ENCODE measurements around the gene KIAA1958. TPM values are rescaled to one million over a fixed set of nuclear protein-coding genes. Genes with fewer than 3 reads are reported as not detected.

Gene KIAA1958, protein sequence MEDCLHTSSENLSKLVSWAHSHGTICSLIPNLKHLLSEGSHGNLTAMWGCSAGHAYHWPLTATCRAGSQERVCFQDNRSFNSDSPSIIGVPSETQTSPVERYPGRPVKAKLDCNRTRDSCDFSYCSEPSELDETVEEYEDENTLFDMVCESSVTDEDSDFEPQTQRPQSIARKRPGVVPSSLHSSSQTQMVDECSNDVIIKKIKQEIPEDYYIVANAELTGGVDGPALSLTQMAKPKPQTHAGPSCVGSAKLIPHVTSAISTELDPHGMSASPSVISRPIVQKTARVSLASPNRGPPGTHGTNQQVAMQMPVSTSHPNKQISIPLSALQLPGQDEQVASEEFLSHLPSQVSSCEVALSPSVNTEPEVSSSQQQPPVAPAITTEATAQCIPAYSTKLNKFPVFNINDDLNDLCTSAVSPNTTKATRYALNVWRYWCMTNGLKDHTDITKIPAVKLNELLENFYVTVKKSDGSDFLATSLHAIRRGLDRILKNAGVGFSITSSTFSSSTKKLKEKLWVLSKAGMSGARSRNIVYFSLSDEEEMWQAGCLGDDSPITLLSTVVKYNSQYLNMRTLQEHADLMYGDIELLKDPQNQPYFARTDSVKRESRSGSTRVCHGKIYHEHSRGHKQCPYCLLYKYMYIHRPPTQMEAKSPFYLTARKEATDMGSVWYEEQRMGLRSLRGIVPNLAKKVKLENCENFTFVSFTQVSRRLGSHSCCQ
- total RNA-seq (1 to 10 TPM; 4.6 to 6.4 (median 6.2) TPM), total RNA-seq (2.8 to 17.2 (median 7.1) reads per million in 29 experiments)
- total RNA-seq (2013), result 2.2 TPM

DNA sequence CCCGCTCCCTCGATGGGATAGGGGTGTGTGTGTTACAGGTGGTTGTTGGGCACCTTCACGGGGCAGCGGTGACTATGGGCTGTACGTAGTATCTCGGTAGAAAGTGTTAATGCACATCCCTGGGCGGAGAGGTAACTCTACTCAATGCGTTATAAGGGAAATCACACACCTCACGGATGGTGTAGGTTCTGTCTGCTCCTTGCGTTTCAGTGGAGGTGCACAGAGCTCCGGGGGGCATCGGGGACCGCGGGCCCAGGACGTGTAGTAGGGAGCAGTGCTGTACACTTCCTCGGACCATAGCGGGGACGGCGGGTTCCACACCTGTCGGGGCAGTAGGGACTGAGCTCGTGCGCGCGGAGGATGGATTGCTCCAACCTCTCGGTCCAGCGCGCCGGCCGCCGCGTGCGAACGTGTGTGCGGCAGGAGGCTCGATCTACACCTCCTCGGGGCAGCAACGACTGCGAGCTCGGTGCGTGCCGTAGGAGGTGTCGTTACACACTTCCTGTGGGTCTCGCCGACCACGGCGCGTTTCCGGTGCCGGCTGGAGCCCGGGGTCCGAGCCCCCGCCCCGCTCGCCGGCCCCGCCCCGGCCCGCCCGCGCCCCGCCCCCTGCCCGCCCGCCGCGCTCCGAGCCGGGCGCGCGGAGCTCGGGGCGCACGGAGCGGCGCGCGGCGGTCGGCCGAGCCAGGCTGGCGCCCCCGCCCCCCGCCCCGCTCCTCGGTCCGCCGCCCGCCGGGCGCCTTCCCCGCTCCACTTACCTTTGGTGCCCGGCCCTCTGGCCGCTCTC is at the start of gene KIAA1958:
Gene KIAA1958, plus strand, starts transcription at position 607 of the 787 bp plus-strand sequence. CDS start 87,254 bp downstream, outside the sequence.
- H3K9me3 ChIP-seq, result no peaks in the 10 kb centered on the region
- peak within 1 kb of the TSS; percentile 85 to 96 for H3K27ac Mint-ChIP-seq
- ChIA-PET CTCF (interaction anchor here in 1 of 2 donors (1.1 kb wide), 1 partner anchor 231 kb away, joined by 4 read pairs; the partner anchor contains the start of gene INIP), POLR2A (interaction anchor here (0.6 to 0.7 kb wide), 3 partner anchors 29 to 237 kb away, joined by 4 to 8 read pairs (median 4); partner anchors contain the start of gene INIP (in 1 of the 2))
- H3K27me3 Mint-ChIP-seq, result no peaks in the 10 kb centered on the region
- H3K36me3 ChIP-seq (ENCODE audit: control insufficient read depth in 2 of 2, extremely low read depth in 1 of 2, insufficient read depth in 1 of 2, low read length in 1 of 2), result no peaks in the 10 kb centered on the region
- H3K4me1 Mint-ChIP-seq, result peaks cover 29 to 45% (median 38%) of the 10 kb centered on the region in 3 donors
- H3K9me3 Mint-ChIP-seq, result no peaks in the 10 kb centered on the region
- H3K27ac ChIP-seq (ENCODE audit: low read length), result peak within 1 kb of the TSS; percentile 60
- under 1% methylated on average over 75 of the region's 93 CpGs for WGBS (ENCODE audit: insufficient coverage)
- H3K27me3 ChIP-seq (replicated peaks in 1 of 2; ENCODE audit: control insufficient read depth in 2 of 2, extremely low read depth in 1 of 2, insufficient read depth in 2 of 2, low read length in 1 of 2), result no peaks in the 10 kb centered on the region
- ATAC-seq (replicated peaks in 1 of 4) (peak; percentile 84 to 90 (median 88)), DNase-seq (peak; percentile 43 to 86 (median 66))
- peak within 1 kb of the TSS; percentile 80 to 88 for H3K4me3 ChIP-seq (ENCODE audit: control insufficient read depth in 1 of 2, extremely low read depth in 1 of 2, low read length in 1 of 2)
- peak within 1 kb of the TSS; percentile 93 to 95 (median 95) for H3K4me3 Mint-ChIP-seq
- H3K4me1 ChIP-seq (ENCODE audit: control insufficient read depth in 1 of 2, extremely low read depth in 1 of 2, insufficient read depth in 2 of 2, low read length in 2 of 2), result peaks cover 5 to 18% of the 10 kb centered on the region in 2 experiments
- no peaks in the 10 kb centered on the region for H3K36me3 Mint-ChIP-seq

DNA sequence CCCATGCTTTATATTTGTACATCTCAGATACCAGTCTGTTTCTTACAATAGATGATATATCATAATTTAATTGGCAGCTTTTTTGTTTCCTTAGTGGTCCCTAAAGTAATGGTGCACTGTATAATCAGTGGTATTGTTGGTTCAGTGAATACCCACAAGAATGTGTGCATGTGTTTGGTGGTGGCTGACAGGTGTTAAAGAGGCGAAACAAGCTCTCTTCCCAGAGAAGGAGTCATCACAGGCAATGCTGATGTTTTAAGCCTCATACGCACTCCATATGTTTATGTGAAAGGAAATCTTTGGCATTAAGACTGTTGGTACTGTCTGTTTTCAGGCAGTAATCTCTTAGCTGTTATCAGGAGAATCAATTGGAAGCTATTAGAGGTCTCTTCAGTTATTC is 49.2 kb upstream of the KIAA1958 start:
- WGBS (ENCODE audit: insufficient coverage), result 100% methylated on average over 1 of the region's 2 CpGs
- H3K36me3 Mint-ChIP-seq, result peaks cover 12% of the 10 kb centered on the region
- H3K4me3 ChIP-seq (ENCODE audit: control insufficient read depth in 1 of 2, extremely low read depth in 1 of 2, low read length in 1 of 2), result no peak overlapping the region
- H3K36me3 ChIP-seq (ENCODE audit: control insufficient read depth in 2 of 2, extremely low read depth in 1 of 2, insufficient read depth in 1 of 2, low read length in 1 of 2), result no peaks in the 10 kb centered on the region
- DNase-seq, result no peak
- H3K4me1 Mint-ChIP-seq, result peaks cover 0 to 6% (median 0%) of the 10 kb centered on the region in 3 donors
- ChIA-PET CTCF (interaction anchor here in 1 of 2 donors (0.6 kb wide), 1 partner anchor 959 kb away, joined by 9 read pairs; no protein-coding TSS in a partner anchor), POLR2A (no interaction called here)
- H3K27ac ChIP-seq (ENCODE audit: low read length), result no peak overlapping the region
- no peak overlapping the region for H3K27ac Mint-ChIP-seq
- no peak overlapping the region for H3K4me3 Mint-ChIP-seq
- H3K9me3 Mint-ChIP-seq, result no peaks in the 10 kb centered on the region
- H3K27me3 Mint-ChIP-seq, result no peaks in the 10 kb centered on the region
- no peaks in the 10 kb centered on the region for H3K9me3 ChIP-seq
- no peak for ATAC-seq (replicated peaks in 1 of 4)
- no peaks in the 10 kb centered on the region for H3K4me1 ChIP-seq (ENCODE audit: control insufficient read depth in 1 of 2, extremely low read depth in 1 of 2, insufficient read depth in 2 of 2, low read length in 2 of 2)
- H3K27me3 ChIP-seq (replicated peaks in 1 of 2; ENCODE audit: control insufficient read depth in 2 of 2, extremely low read depth in 1 of 2, insufficient read depth in 2 of 2, low read length in 1 of 2), result no peaks in the 10 kb centered on the region

DNA sequence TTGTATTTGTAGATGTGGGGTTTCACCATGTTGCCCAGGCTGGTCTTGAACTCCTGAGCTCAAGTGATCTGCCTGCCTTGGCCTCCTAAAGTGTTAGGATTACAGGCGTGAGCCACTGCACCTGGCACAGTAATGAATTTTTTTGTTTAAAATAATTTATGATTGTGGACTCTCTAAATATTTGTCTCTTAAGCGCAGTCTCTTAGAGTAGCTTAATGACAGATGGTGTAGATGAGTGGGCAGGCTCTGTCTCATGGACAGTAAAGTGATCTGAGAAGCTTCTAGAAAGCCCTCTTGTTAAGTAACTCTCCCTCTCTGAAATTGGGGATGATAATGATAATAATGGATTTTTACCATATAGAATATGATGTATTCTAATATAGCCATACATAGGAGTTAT is 47.5 kb upstream of the KIAA1958 start:
- H3K4me3 ChIP-seq (ENCODE audit: control insufficient read depth in 1 of 2, extremely low read depth in 1 of 2, low read length in 1 of 2), result no peak overlapping the region
- H3K9me3 ChIP-seq, result no peaks in the 10 kb centered on the region
- CTCF ChIA-PET, result interaction anchor here (0.7 to 0.8 kb wide), 3 partner anchors 10 to 194 kb away, joined by 3 to 4 read pairs (median 3); no protein-coding TSS in a partner anchor
- H3K27me3 ChIP-seq (replicated peaks in 1 of 2; ENCODE audit: control insufficient read depth in 2 of 2, extremely low read depth in 1 of 2, insufficient read depth in 2 of 2, low read length in 1 of 2), result no peaks in the 10 kb centered on the region
- Mint-ChIP-seq H3K27ac (no peak overlapping the region), H3K36me3 (peaks cover 5% of the 10 kb centered on the region), H3K9me3 (no peaks in the 10 kb centered on the region), H3K4me3 (no peak overlapping the region), H3K4me1 (peaks cover 0 to 5% (median 0%) of the 10 kb centered on the region in 3 donors), H3K27me3 (no peaks in the 10 kb centered on the region)
- ATAC-seq (replicated peaks in 1 of 4) (no peak), DNase-seq (no peak)
- H3K36me3 ChIP-seq (ENCODE audit: control insufficient read depth in 2 of 2, extremely low read depth in 1 of 2, insufficient read depth in 1 of 2, low read length in 1 of 2), result no peaks in the 10 kb centered on the region
- no peak overlapping the region for H3K27ac ChIP-seq (ENCODE audit: low read length)
- no peaks in the 10 kb centered on the region for H3K4me1 ChIP-seq (ENCODE audit: control insufficient read depth in 1 of 2, extremely low read depth in 1 of 2, insufficient read depth in 2 of 2, low read length in 2 of 2)
- POLR2A ChIA-PET, result interaction anchor here in 1 of 2 donors (0.5 kb wide), 1 partner anchor 53 kb away, joined by 4 read pairs; no protein-coding TSS in a partner anchor
- no CpG with 5 or more reads among the region's 2 CpGs for WGBS (ENCODE audit: insufficient coverage)

DNA sequence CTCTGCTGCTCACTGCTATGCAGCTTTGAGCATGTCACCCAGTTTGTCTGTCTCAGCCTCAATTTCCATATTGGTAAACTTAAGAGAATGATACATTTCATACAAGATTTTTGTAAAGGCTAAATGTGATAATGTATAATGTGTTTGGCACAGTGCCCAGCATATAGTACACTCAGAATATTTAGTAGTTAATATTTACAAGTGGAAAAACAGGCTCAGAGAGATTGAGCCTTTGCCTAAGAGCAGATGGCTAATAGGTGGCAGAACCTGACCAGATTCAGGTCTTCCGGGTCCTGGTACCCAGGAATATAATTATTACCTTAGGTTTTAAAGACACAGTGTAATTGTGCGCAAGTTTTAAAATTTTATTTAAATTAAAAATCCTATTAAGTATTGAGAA is 46.8 kb upstream of the KIAA1958 start:
- ATAC-seq (replicated peaks in 1 of 4), result no peak
- Mint-ChIP-seq H3K27ac (no peak overlapping the region), H3K9me3 (no peaks in the 10 kb centered on the region), H3K4me1 (no peaks in the 10 kb centered on the region), H3K36me3 (peaks cover 5% of the 10 kb centered on the region), H3K4me3 (no peak overlapping the region), H3K27me3 (no peaks in the 10 kb centered on the region)
- no peak overlapping the region for H3K4me3 ChIP-seq (ENCODE audit: control insufficient read depth in 1 of 2, extremely low read depth in 1 of 2, low read length in 1 of 2)
- H3K36me3 ChIP-seq (ENCODE audit: control insufficient read depth in 2 of 2, extremely low read depth in 1 of 2, insufficient read depth in 1 of 2, low read length in 1 of 2), result no peaks in the 10 kb centered on the region
- no CpG with 5 or more reads among the region's 2 CpGs for WGBS (ENCODE audit: insufficient coverage)
- no peaks in the 10 kb centered on the region for H3K9me3 ChIP-seq
- no peaks in the 10 kb centered on the region for H3K27me3 ChIP-seq (replicated peaks in 1 of 2; ENCODE audit: control insufficient read depth in 2 of 2, extremely low read depth in 1 of 2, insufficient read depth in 2 of 2, low read length in 1 of 2)
- no peak for DNase-seq
- ChIA-PET POLR2A (interaction anchor here in 1 of 2 donors (0.5 kb wide), 1 partner anchor 53 kb away, joined by 4 read pairs; no protein-coding TSS in a partner anchor), CTCF (interaction anchor here in 1 of 2 donors (0.7 kb wide), 2 partner anchors 65 to 195 kb away, joined by 3 read pairs; no protein-coding TSS in a partner anchor)
- H3K27ac ChIP-seq (ENCODE audit: low read length), result no peak overlapping the region
- H3K4me1 ChIP-seq (ENCODE audit: control insufficient read depth in 1 of 2, extremely low read depth in 1 of 2, insufficient read depth in 2 of 2, low read length in 2 of 2), result no peaks in the 10 kb centered on the region

DNA sequence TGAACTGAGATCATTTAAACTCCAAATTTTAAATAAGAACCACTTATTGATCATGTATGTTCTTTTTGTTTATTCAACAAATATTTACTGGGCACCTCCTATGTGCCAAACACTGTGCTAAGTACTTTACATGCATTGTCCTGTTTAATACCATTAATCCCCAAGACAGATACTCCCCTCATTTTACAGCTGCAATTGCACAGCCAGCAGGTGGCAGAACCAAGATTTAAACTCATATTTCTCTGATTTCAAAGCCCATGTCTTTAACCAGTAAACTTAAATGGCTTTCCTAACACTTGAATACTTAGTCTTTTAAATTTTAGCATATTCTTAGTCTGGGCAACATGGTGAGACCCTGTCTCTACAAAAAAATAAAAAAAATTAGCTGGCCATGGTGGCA is 43.4 kb upstream of the KIAA1958 start:
- no peak overlapping the region for H3K4me3 ChIP-seq (ENCODE audit: control insufficient read depth in 1 of 2, extremely low read depth in 1 of 2, low read length in 1 of 2)
- no peak overlapping the region for H3K27ac Mint-ChIP-seq
- CTCF ChIA-PET, result interaction anchor here (0.5 to 3.1 kb wide), 9 partner anchors 63 to 355 kb away, joined by 3 to 23 read pairs (median 4); partner anchors contain the start of gene INIP (in 1 of the 2)
- no peaks in the 10 kb centered on the region for H3K9me3 Mint-ChIP-seq
- DNase-seq (peak in 25 of 35 experiments; percentile 4 to 56 (median 18)), ATAC-seq (replicated peaks in 1 of 4) (no peak)
- H3K9me3 ChIP-seq, result no peaks in the 10 kb centered on the region
- no peak overlapping the region for H3K4me3 Mint-ChIP-seq
- H3K36me3 Mint-ChIP-seq, result peaks cover 11% of the 10 kb centered on the region
- H3K27me3 Mint-ChIP-seq, result no peaks in the 10 kb centered on the region
- H3K27me3 ChIP-seq (replicated peaks in 1 of 2; ENCODE audit: control insufficient read depth in 2 of 2, extremely low read depth in 1 of 2, insufficient read depth in 2 of 2, low read length in 1 of 2), result no peaks in the 10 kb centered on the region
- H3K4me1 Mint-ChIP-seq, result peaks cover 0 to 14% (median 0%) of the 10 kb centered on the region in 3 donors
- H3K27ac ChIP-seq (ENCODE audit: low read length), result no peak overlapping the region
- POLR2A ChIA-PET, result no interaction called here
- no peaks in the 10 kb centered on the region for H3K4me1 ChIP-seq (ENCODE audit: control insufficient read depth in 1 of 2, extremely low read depth in 1 of 2, insufficient read depth in 2 of 2, low read length in 2 of 2)
- no peaks in the 10 kb centered on the region for H3K36me3 ChIP-seq (ENCODE audit: control insufficient read depth in 2 of 2, extremely low read depth in 1 of 2, insufficient read depth in 1 of 2, low read length in 1 of 2)
